ENCODE results near the gene INKA2. TPM values are rescaled to one million over a fixed set of nuclear protein-coding genes. Genes with fewer than 3 reads are reported as not detected.

The INKA2 gene
- polyA plus RNA-seq, 1 experiment = 2.7 TPM

GRCh38 chr1:111695801-111696200 lies 43.4 kb downstream of the INKA2 start:
- ChIA-PET CTCF (no interaction called here), POLR2A (no interaction called here)
- TF ChIP-seq CTCF (IDR thresholded peaks at IDR 0.05; ENCODE audit: low read depth, low read length) = no peak
- no peak overlapping the region for H3K4me3 ChIP-seq (ENCODE audit: low read depth, low read length)
- no peaks in the 10 kb centered on the region for H3K9me3 ChIP-seq (ENCODE audit: control insufficient read depth, insufficient read depth, low read length)
- no peak for DNase-seq (ENCODE audit: low read depth, low spot score)
- no peak overlapping the region for H3K27ac ChIP-seq (ENCODE audit: low read depth, low read length)
- no peaks in the 10 kb centered on the region for H3K27me3 ChIP-seq (ENCODE audit: control insufficient read depth, insufficient read depth, low read length)

- ChIA-PET POLR2A (no interaction called here), CTCF (interaction anchor here (0.6 to 2.6 kb wide), 5 partner anchors 23 to 645 kb away, joined by 3 to 14 read pairs (median 6); no protein-coding TSS in a partner anchor)
- Histone ChIP-seq H3K9me3 (ENCODE audit: control insufficient read depth, insufficient read depth, low read length) (no peaks in the 10 kb centered on the region; the same call in 1 of the 2 replicates), H3K27ac (ENCODE audit: low read depth, low read length) (no peak overlapping the region), H3K4me3 (ENCODE audit: low read depth, low read length) (no peak overlapping the region), H3K27me3 (ENCODE audit: control insufficient read depth, insufficient read depth, low read length) (no peaks in the 10 kb centered on the region)
- TF ChIP-seq CTCF (IDR thresholded peaks at IDR 0.05; ENCODE audit: low read depth, low read length) = no peak
- no peak for DNase-seq (ENCODE audit: low read depth, low spot score)
Observed at GRCh38 chr1:111691886-111692285, 47.3 kb downstream of the INKA2 start.

GRCh38 chr1:111690306-111690617 lies 48.9 kb downstream of the INKA2 start:
- H3K9me3 ChIP-seq (ENCODE audit: control insufficient read depth, insufficient read depth, low read length) = no peaks in the 10 kb centered on the region; the same call in 1 of the 2 replicates
- DNase-seq (ENCODE audit: low read depth, low spot score) = peak; percentile 77
- TF ChIP-seq CTCF (IDR thresholded peaks at IDR 0.05; ENCODE audit: low read depth, low read length) = no peak
- ChIA-PET POLR2A (interaction anchor here (0.6 kb wide), 1 partner anchor 97 kb away, joined by 3 read pairs; no protein-coding TSS in a partner anchor), CTCF (interaction anchor here (1.1 to 3.2 kb wide), 5 partner anchors 13 to 208 kb away, joined by 4 to 19 read pairs (median 8); no protein-coding TSS in a partner anchor)
- no peak overlapping the region for H3K4me3 ChIP-seq (ENCODE audit: low read depth, low read length)
- H3K27me3 ChIP-seq (ENCODE audit: control insufficient read depth, insufficient read depth, low read length) = no peaks in the 10 kb centered on the region
- H3K27ac ChIP-seq (ENCODE audit: low read depth, low read length) = no peak overlapping the region

Small RNA genes lying within 50 kb of the gene (small RNA-seq; reads per million reads assigned to genes)
- 1.1 reads per million for gene INKA2 (ENCODE audit: insufficient read length, low read depth)

Other genes with a start within 250 kb of the INKA2 start
- gene ADORA3, start 235.8 kb downstream of the INKA2 start, polyA plus RNA-seq (2011; rRNA removed) = not detected in 2 replicates
- 0.11 TPM in 1 of 2 replicates, not detected in the other for gene TMIGD3, start 235.8 kb downstream of the INKA2 start, polyA plus RNA-seq (2011; rRNA removed)
- gene RAP1A, start 119.6 kb downstream of the INKA2 start, polyA plus RNA-seq (2011; rRNA removed) = 60.0 and 78.1 TPM in 2 replicates
- 8.2 and 12.3 TPM in 2 replicates for gene DDX20, start 16.5 kb upstream of the INKA2 start, polyA plus RNA-seq (2011; rRNA removed)